Measurements from ENCODE around the gene DIAPH2.

- TF ChIP-seq GATA2 (IDR thresholded peaks at IDR 0.05; ENCODE audit: low read depth, low read length) (no peak), GATA3 (IDR thresholded peaks at IDR 0.05; ENCODE audit: low read depth, low read length) (no peak)
Measured at GRCh38 chrX:96721354-96721753, 36.7 kb downstream of the DIAPH2 start.

Data from SH-SY5Y (cell line).